Smooth muscle cell of trachea (primary cell): ENCODE results near the gene MTRR. TPM values are rescaled to one million over a fixed set of nuclear protein-coding genes. Genes with fewer than 3 reads are reported as not detected.

Source experiments
- total RNA-seq: library from RNA; depleted of rRNA; stranded (reverse); fragments of >200 nt; gene quantifications from 2 replicates; pipeline ENCODE4 v1.2.1, GENCODE V29; 2014

Gene MTRR
- total RNA-seq, result 28.9 and 37.1 TPM in 2 replicates

DNA sequence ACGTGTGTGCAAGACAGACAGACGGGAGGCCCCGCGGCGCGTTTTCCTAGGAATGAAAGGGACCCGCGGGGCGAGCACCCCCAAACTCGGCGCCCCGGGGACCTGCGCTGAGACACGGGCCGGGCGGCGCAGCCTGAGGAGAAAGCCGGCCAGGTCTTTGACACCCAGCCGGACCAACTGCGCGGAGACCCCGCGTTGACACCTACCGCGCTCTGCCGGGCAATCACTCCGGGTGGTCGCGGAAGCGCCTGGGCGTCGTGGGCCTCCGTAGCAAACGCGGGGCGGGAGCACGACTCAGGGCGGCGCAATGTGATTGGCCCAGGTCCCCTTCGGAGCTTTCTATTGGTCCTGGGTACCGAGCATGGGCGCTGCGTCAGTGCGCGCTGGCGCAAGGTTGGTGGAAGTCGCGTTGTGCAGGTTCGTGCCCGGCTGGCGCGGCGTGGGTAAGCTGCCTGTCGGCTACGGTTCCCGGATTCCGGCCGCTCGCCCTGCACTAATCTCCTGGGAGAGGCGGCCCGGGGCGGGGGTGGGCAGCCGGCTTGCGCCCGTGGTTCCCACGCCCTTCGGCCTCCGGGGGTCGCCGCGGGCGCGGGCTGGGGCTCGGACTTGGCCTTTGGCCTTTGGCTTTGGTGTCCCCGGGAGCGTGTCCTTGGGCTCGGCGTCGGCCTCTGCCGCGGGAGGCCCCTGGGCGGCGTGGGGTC lies at the start of gene MTRR, which contains the start of gene FASTKD3:
Gene MTRR, plus strand, starts transcription at position 376 of the 701 bp plus-strand sequence. CDS start 1,647 bp downstream, outside the sequence.
Gene FASTKD3, minus strand, starts transcription at position 259 of the 701 bp plus-strand sequence. CDS start 948 bp downstream, outside the sequence.

DNA sequence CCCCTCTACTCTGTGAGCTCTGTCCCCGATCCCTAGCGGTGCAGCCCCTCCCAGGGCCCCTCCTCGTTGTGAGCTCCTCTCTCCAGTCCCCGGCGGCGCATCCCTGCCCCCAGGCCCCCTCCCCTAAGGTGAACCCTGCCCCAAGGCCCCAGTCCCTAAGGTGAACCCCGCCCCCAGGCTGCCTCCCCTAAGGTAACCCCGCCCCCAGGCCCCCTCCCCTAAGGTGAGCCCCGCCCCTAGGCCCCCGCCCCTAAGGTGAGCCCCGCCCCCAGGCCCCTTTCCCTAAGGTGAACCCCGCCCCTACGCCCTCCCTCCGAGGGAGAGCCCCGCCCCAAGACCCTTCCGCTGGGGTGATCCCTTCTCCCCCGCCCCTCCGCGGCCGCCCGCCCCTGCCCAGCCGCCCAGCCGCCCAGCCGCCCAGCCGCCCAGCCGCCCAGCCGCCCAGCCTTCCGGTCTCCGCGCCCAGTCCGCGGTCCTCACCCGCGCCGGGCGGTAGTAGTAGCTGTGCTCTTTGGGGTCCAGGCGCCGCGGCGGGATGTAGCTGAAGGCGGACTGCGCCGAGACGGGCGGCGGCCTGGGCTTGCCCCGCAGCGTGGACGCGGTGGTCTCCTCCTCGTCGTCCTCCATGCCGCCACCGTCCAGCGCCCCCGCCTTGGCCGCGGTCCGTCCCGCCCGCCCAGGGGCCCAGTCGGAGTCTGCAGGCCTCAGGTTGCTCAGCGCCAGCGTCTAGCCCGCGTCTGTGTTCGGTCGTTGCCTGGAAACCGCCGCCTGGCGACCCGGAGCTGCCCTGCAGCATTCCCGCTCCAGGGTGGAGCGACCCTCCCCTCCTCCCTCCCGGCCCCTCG lies 18.3 kb upstream of the MTRR start, which contains the start of gene CFAP90:
Gene CFAP90, minus strand, starts transcription at position 739 of the 845 bp plus-strand sequence. Its CDS starts 112 bp downstream, at position 627.

Other genes starting within 250 kb of the MTRR start
- gene CFAP90, start 18.0 kb upstream of the MTRR start, total RNA-seq, result 0.17 TPM in 1 of 2 replicates, not detected in the other
- 10.8 and 22.8 TPM in 2 replicates for gene FASTKD3, start 117 bp upstream of the MTRR start, total RNA-seq